Liver (tissue), 9 donors: ENCODE data around the gene OSTM1. TPM values are rescaled to one million over a fixed set of nuclear protein-coding genes. Genes with fewer than 3 reads are reported as not detected.

Source experiments
- DNase-seq: peaks from one replicate; pipeline ENCODE4 v3.0.0-alpha.2; 2017; ENCODE audit warnings: low spot score
- H3K27ac ChIP-seq, 2 donors: one replicate each; pipeline ENCODE4 v1.7.0; 2013; ENCODE audit warnings: inconsistent platforms in 2 of 2, low read length in 2 of 2, control low read depth in 1 of 2, low read depth in 1 of 2, mild to moderate bottlenecking in 1 of 2
- H3K27me3 ChIP-seq, 4 donors: one replicate each; pipeline versions ENCODE4 v1.6.1 to v1.7.0; 2013; ENCODE audit warnings: low read length in 3 of 4, inconsistent platforms in 1 of 4, mild to moderate bottlenecking in 1 of 4, moderate library complexity in 1 of 4; ENCODE audit not compliant: control insufficient read depth in 4 of 4, insufficient read depth in 4 of 4
- H3K36me3 ChIP-seq, 4 donors: one replicate each; pipeline versions ENCODE4 v1.6.1 to v1.7.0; 2013; ENCODE audit warnings: low read length in 3 of 4, mild to moderate bottlenecking in 3 of 4, low read depth in 1 of 4, moderate library complexity in 1 of 4; ENCODE audit not compliant: control insufficient read depth in 4 of 4, insufficient read depth in 3 of 4
- H3K4me1 ChIP-seq, 4 donors: one replicate each; pipeline versions ENCODE4 v1.6.1 to v1.7.0; 2013; ENCODE audit warnings: low read length in 3 of 4, mild to moderate bottlenecking in 3 of 4, moderate library complexity in 1 of 4; ENCODE audit not compliant: control insufficient read depth in 4 of 4, insufficient read depth in 4 of 4
- H3K4me3 ChIP-seq, 3 donors: one replicate each; pipeline versions ENCODE4 v1.6.1 to v1.7.0; 2013; ENCODE audit warnings: low read length in 3 of 3, control low read depth in 1 of 3, low read depth in 1 of 3, mild to moderate bottlenecking in 1 of 3
- H3K9ac ChIP-seq, 2 donors: one replicate each; pipeline ENCODE4 v1.7.0; 2013; ENCODE audit warnings: low read length in 2 of 2, mild to moderate bottlenecking in 2 of 2, moderate library complexity in 2 of 2, control low read depth in 1 of 2, low read depth in 1 of 2
- H3K9me3 ChIP-seq, 4 donors: one replicate each; pipeline versions ENCODE4 v1.6.1 to v1.7.0; 2013; ENCODE audit warnings: low read length in 3 of 4; ENCODE audit not compliant: control insufficient read depth in 4 of 4
- ATF3 ChIP-seq: IDR thresholded peaks from 2 replicates; pipeline ENCODE4 v1.6.1; 2016; ENCODE audit warnings: antibody characterized with exemption
- CTCF ChIP-seq: fragments of 150-350 bp; IDR thresholded peaks from 2 replicates; pipeline ENCODE4 v1.5.1; 2017; ENCODE audit warnings: improper control_type of control experiment, low read depth, low read length; ENCODE audit not compliant: missing input control
- EGR1 ChIP-seq, 2 donors: IDR thresholded peaks; 2 replicates each; pipeline ENCODE4 v1.6.1; 2016 to 2018; ENCODE audit warnings: antibody characterized with exemption in 2 of 2, low read depth in 2 of 2
- FOXA1 ChIP-seq: IDR thresholded peaks from 2 replicates; pipeline ENCODE4 v1.6.1; 2016; ENCODE audit warnings: antibody characterized with exemption
- FOXA2 ChIP-seq: IDR thresholded peaks from 2 replicates; pipeline ENCODE4 v1.6.1; 2016; ENCODE audit warnings: antibody characterized with exemption
- GABPA ChIP-seq, 2 donors: IDR thresholded peaks in 1 of 2; conservative IDR thresholded peaks in 1 of 2; 2 replicates each; pipeline ENCODE4 v1.6.1; 2016; ENCODE audit warnings: antibody characterized with exemption in 2 of 2, mild to moderate bottlenecking in 1 of 2, moderate library complexity in 1 of 2
- HNF4A ChIP-seq, 2 donors: conservative IDR thresholded peaks; 2 replicates each; pipeline ENCODE4 v1.6.1; 2016; ENCODE audit warnings: antibody characterized with exemption in 2 of 2, mild to moderate bottlenecking in 2 of 2
- HNF4G ChIP-seq: IDR thresholded peaks from 2 replicates; pipeline ENCODE4 v1.6.1; 2016; ENCODE audit warnings: antibody characterized with exemption
- JUND ChIP-seq, 2 donors: IDR thresholded peaks; 2 replicates each; pipeline ENCODE4 v1.6.1; 2016; ENCODE audit warnings: antibody characterized with exemption in 2 of 2
- MAX ChIP-seq: IDR thresholded peaks from 2 replicates; pipeline ENCODE4 v1.6.1; 2016; ENCODE audit warnings: antibody characterized with exemption
- NR2F2 ChIP-seq: IDR thresholded peaks from 2 replicates; pipeline ENCODE4 v1.6.1; 2016; ENCODE audit warnings: antibody characterized with exemption
- REST ChIP-seq: IDR thresholded peaks from 2 replicates; pipeline ENCODE4 v1.6.1; 2016; ENCODE audit warnings: antibody characterized with exemption, mild to moderate bottlenecking
- SP1 ChIP-seq: IDR thresholded peaks from 2 replicates; pipeline ENCODE4 v1.6.1; 2018; ENCODE audit warnings: antibody characterized with exemption, mild to moderate bottlenecking
- TAF1 ChIP-seq: conservative IDR thresholded peaks from 2 replicates; pipeline ENCODE4 v1.6.1; 2016; ENCODE audit warnings: antibody characterized with exemption, mild to moderate bottlenecking
- YY1 ChIP-seq: IDR thresholded peaks from 2 replicates; pipeline ENCODE4 v1.6.1; 2016; ENCODE audit warnings: antibody characterized with exemption, mild to moderate bottlenecking
- ZBTB33 ChIP-seq: IDR thresholded peaks from 2 replicates; pipeline ENCODE4 v1.6.1; 2016; ENCODE audit warnings: antibody characterized with exemption
- WGBS: extraction: QIAGEN DNeasy Blood & Tissue Kit; methylation state at CpG from one replicate; pipeline ENCODE4 v1.1.7; 2013; 5-methylcytosine and 5-hydroxymethylcytosine counted together
- polyA plus RNA-seq, 2 donors: library from polyadenylated mRNA; stranded (reverse) in 1 of 2; unstranded in 1 of 2; fragments of 200-250 nt in 1 of 2; fragments of >200 nt in 1 of 2; fragmentation: Nextera tagmentation in 1 of 2; extraction: Ambion mirVana in 1 of 2; gene quantifications; one replicate each; pipeline versions ENCODE4 v1.2.1 to v1.2.3, GENCODE V29; 2013 to 2015
- total RNA-seq, 2 donors: library from RNA; depleted of rRNA; stranded (reverse); fragments of >200 nt; gene quantifications; one replicate each; pipeline ENCODE4 v1.2.3, GENCODE V29; 2014
- donor health status: healthy.
- donor health status: healthy.
- donor health status: healthy.
- donor health status: healthy.
- donor health status: healthy.

The OSTM1 gene
- total and polyA plus RNA-seq, 4 donors = 8.8 to 33.3 (median 11.3) TPM

DNA sequence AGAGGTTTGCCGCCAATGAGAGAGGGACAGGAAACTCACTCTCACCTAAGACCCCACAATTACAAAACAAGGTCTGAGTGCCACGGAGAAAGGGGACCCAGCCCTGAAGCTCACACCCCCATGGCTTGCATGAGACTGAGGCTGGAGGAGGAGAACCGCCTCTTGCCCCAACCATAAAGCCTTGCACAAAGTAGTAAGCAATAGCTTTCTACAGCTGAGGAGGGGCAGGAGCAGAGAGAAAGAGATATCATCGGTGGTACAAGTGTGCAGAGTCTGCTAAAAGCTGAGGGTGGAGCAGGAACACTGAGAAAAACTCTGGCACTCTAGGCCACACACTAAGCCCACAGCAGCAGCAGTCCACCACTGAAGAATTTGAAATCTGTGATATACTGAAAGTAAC is 37.7 kb downstream of the OSTM1 start:
- WGBS = 88% methylated on average over 4 of the region's 4 CpGs

GRCh38 chr6:108031968-108032367 is 42.6 kb downstream of the OSTM1 start:
- WGBS = 97% methylated on average over 10 of the region's 10 CpGs
- H3K36me3 ChIP-seq = no peaks in the 10 kb centered on the region
- no peak for TF ChIP-seq ATF3
- TF ChIP-seq REST = no peak
- no peak for TF ChIP-seq SP1
- no peak for TF ChIP-seq YY1
- TF ChIP-seq JUND (IDR thresholded peaks at IDR 0.05) = no peak
- no peak for TF ChIP-seq ZBTB33
- TF ChIP-seq FOXA1 = no peak
- no peak for TF ChIP-seq HNF4G
- no peak for TF ChIP-seq NR2F2
- TF ChIP-seq TAF1 = no peak
- no peak for TF ChIP-seq MAX

More for the DNA sequence above, 37.7 kb downstream of the OSTM1 start:
- H3K4me3 ChIP-seq = no peak overlapping the region
- H3K27ac ChIP-seq = no peak overlapping the region
- DNase-seq = no peak
- TF ChIP-seq MAX (no peak), HNF4A (conservative IDR thresholded peaks at IDR 0.05) (no peak)
- no peak overlapping the region for H3K9ac ChIP-seq
- no peaks in the 10 kb centered on the region for H3K27me3 ChIP-seq
- H3K36me3 ChIP-seq = peaks cover 1 to 12% (median 3%) of the 10 kb centered on the region in 4 donors
- no peaks in the 10 kb centered on the region for H3K9me3 ChIP-seq
- H3K4me1 ChIP-seq = no peaks in the 10 kb centered on the region

GRCh38 chr6:108030211-108030610 is 44.3 kb downstream of the OSTM1 start:
- H3K27me3 ChIP-seq = no peaks in the 10 kb centered on the region
- DNase-seq = no peak
- TF ChIP-seq EGR1 (IDR thresholded peaks at IDR 0.05; ENCODE audit: low read depth in 2 of 2) (no peak), GABPA (IDR thresholded peaks at IDR 0.05 in 1 of 2, conservative IDR thresholded peaks at IDR 0.05 in 1 of 2) (no peak), HNF4G (no peak), MAX (no peak), YY1 (no peak), NR2F2 (no peak), FOXA2 (no peak), CTCF (no peak)
- no peak overlapping the region for H3K4me3 ChIP-seq
- H3K9me3 ChIP-seq = no peaks in the 10 kb centered on the region
- no peak overlapping the region for H3K9ac ChIP-seq
- WGBS = 94% methylated on average over 1 of the region's 1 CpG
- no peaks in the 10 kb centered on the region for H3K4me1 ChIP-seq
- H3K27ac ChIP-seq = no peak overlapping the region
- no peaks in the 10 kb centered on the region for H3K36me3 ChIP-seq

More at GRCh38 chr6:108031968-108032367, 42.6 kb downstream of the OSTM1 start:
- no peak overlapping the region for H3K9ac ChIP-seq
- H3K9me3 ChIP-seq = no peaks in the 10 kb centered on the region
- no peaks in the 10 kb centered on the region for H3K27me3 ChIP-seq
- no peak overlapping the region for H3K4me3 ChIP-seq
- H3K27ac ChIP-seq = no peak overlapping the region
- DNase-seq = no peak
- no peaks in the 10 kb centered on the region for H3K4me1 ChIP-seq
